HepG2 (cell line): ENCODE results near the gene MAEA. TPM values are rescaled to one million over a fixed set of nuclear protein-coding genes. Genes with fewer than 3 reads are reported as not detected.

Source experiments
- ATRX ChIP-seq: sonication (generic); formaldehyde crosslinking; IDR thresholded peaks from 2 replicates; pipeline ENCODE4 v1.4.0; 2020; ENCODE audit warnings: missing genetic modification reagents, borderline replicate concordance
- BCL3 ChIP-seq: sonication (generic); formaldehyde crosslinking; IDR thresholded peaks from 2 replicates; pipeline ENCODE4 v1.5.1; 2020; ENCODE audit warnings: mild to moderate bottlenecking, missing genetic modification reagents, moderate library complexity
- BHLHE40 ChIP-seq: IDR thresholded peaks from 2 replicates; pipeline ENCODE4 v1.6.1; 2011; ENCODE audit warnings: low read length, improper control_type of control experiment
- CEBPG ChIP-seq: IDR thresholded peaks from 2 replicates; pipeline ENCODE4 v1.6.1; 2016
- ELF4 ChIP-seq: sonication (generic); formaldehyde crosslinking; IDR thresholded peaks from 2 replicates; pipeline ENCODE4 v1.5.0; 2020; ENCODE audit warnings: missing genetic modification reagents, mild to moderate bottlenecking, moderate library complexity, borderline replicate concordance
- FOXK2 ChIP-seq: fragments of 450-650 bp; IDR thresholded peaks from 2 replicates; pipeline ENCODE4 v1.6.1; 2016
- FOXP4 ChIP-seq: sonication (generic); formaldehyde crosslinking; IDR thresholded peaks from 2 replicates; pipeline ENCODE4 v1.4.0; 2020; ENCODE audit warnings: missing genetic modification reagents
- HHEX ChIP-seq: IDR thresholded peaks from 2 replicates; pipeline ENCODE4 v1.6.1; 2016; ENCODE audit warnings: control low read depth
- MNT ChIP-seq: fragments of 450-650 bp; IDR thresholded peaks from 2 replicates; pipeline ENCODE4 v1.6.1; 2016
- MXD3 ChIP-seq: IDR thresholded peaks from 2 replicates; pipeline ENCODE4 v1.6.1; 2016; ENCODE audit warnings: mild to moderate bottlenecking, missing biosample characterization, missing genetic modification reagents
- NFE2L1 ChIP-seq: sonication (generic); formaldehyde crosslinking; IDR thresholded peaks from 2 replicates; pipeline ENCODE4 v1.4.0; 2020; ENCODE audit warnings: missing genetic modification reagents, mild to moderate bottlenecking, borderline replicate concordance
- SETDB1 ChIP-seq: sonication (generic); formaldehyde crosslinking; IDR thresholded peaks from 2 replicates; pipeline ENCODE4 v1.5.1; 2020; ENCODE audit warnings: missing genetic modification reagents, mild to moderate bottlenecking, borderline replicate concordance
- TEAD2 ChIP-seq: sonication (generic); formaldehyde crosslinking; IDR thresholded peaks from 2 replicates; pipeline ENCODE4 v1.9.0; 2021; ENCODE audit warnings: missing genetic modification reagents
- XBP1 ChIP-seq: sonication (generic); formaldehyde crosslinking; IDR thresholded peaks from 2 replicates; pipeline ENCODE4 v1.5.0; 2020; ENCODE audit warnings: missing genetic modification reagents
- ZFP36 ChIP-seq: fragments of 150-350 bp; IDR thresholded peaks from 2 replicates; pipeline ENCODE4 v1.6.1; 2018; ENCODE audit warnings: borderline replicate concordance, low read length, low read depth; ENCODE audit not compliant: partially characterized antibody
- ZNF225 ChIP-seq: sonication (generic); formaldehyde crosslinking; IDR thresholded peaks from 2 replicates; pipeline ENCODE4 v1.4.0; 2020; ENCODE audit warnings: mild to moderate bottlenecking, missing genetic modification reagents
- ZNF672 ChIP-seq: sonication (generic); formaldehyde crosslinking; IDR thresholded peaks from 2 replicates; pipeline ENCODE4 v1.8.1; 2022; ENCODE audit warnings: missing genetic modification reagents
- ZNF749 ChIP-seq: sonication (generic); formaldehyde crosslinking; IDR thresholded peaks from 2 replicates; pipeline ENCODE4 v1.8.0; 2022; ENCODE audit warnings: mild to moderate bottlenecking, missing genetic modification reagents, moderate library complexity, borderline replicate concordance
- ZNF781 ChIP-seq: sonication (generic); formaldehyde crosslinking; IDR thresholded peaks from 2 replicates; pipeline ENCODE4 v1.5.1; 2020; ENCODE audit warnings: borderline replicate concordance, mild to moderate bottlenecking, missing genetic modification reagents; ENCODE audit errors: not compliant biosample characterization
- ZSCAN30 ChIP-seq: sonication (generic); formaldehyde crosslinking; IDR thresholded peaks from 2 replicates; pipeline ENCODE4 v1.5.0; 2020; ENCODE audit warnings: mild to moderate bottlenecking, missing genetic modification reagents
- polyA plus RNA-seq, 8 experiments: library from polyadenylated mRNA; depleted of rRNA in 3 of 8; stranded (reverse) in 7 of 8; unstranded in 1 of 8; fragments of >200 nt; fragmentation: Illumina TruSeq in 4 of 8; extraction: Trizol in 4 of 8; gene quantifications; 2 replicates each; pipeline versions ENCODE4 v1.2.1 to v1.2.3, GENCODE V29; 2011 to 2016; ENCODE audit warnings: low read depth in 4 of 8, missing spikeins in 1 of 8, mixed read lengths in 1 of 8; ENCODE audit not compliant: insufficient read depth in 1 of 8
- total RNA-seq, 5 experiments: library from RNA; depleted of rRNA; stranded (reverse); fragments of >200 nt; fragmentation: Illumina TruSeq; extraction: Trizol; gene quantifications; 2 replicates each; pipeline ENCODE4 v1.2.3, GENCODE V29; 2016; ENCODE audit warnings: low read depth in 1 of 5

Gene MAEA
- total and polyA plus RNA-seq, 2 of the 13 experiments (the other 11 are each of a cell fraction or from before 2014, with no cell fraction given) = 52.0 to 57.1 TPM

- TF ChIP-seq ZNF749 (CRISPR knock-in tag) = peak; percentile 17; the same call in 1 of the 2 replicates
- no peak for TF ChIP-seq MNT
- no peak for TF ChIP-seq BCL3 (CRISPR knock-in tag)
- no peak for TF ChIP-seq HHEX
- no peak for TF ChIP-seq BHLHE40
- no peak for TF ChIP-seq FOXK2
- TF ChIP-seq NFE2L1 = peak; percentile 34; the same call in 1 of the 2 replicates
- no peak for TF ChIP-seq ZNF781
- no peak for TF ChIP-seq TEAD2 (CRISPR knock-in tag)
- TF ChIP-seq ATRX (CRISPR knock-in tag) = no peak
- TF ChIP-seq ELF4 = no peak
- TF ChIP-seq ZFP36 = no peak
- peak; percentile 55; the same call in 1 of the 2 replicates for TF ChIP-seq ZSCAN30 (CRISPR knock-in tag)
- 0 out of 2 replicates have a peak, but pooled peaks have one; percentile 9 for TF ChIP-seq ZNF225
- TF ChIP-seq FOXP4 (CRISPR knock-in tag) = 0 out of 2 replicates have a peak, but pooled peaks have one; percentile 13
- TF ChIP-seq XBP1 = no peak
- no peak for TF ChIP-seq ZNF672 (CRISPR knock-in tag)
- no peak for TF ChIP-seq SETDB1 (CRISPR knock-in tag)
- TF ChIP-seq CEBPG (CRISPR knock-in tag) = peak; percentile 64; the same call in 1 of the 2 replicates
- TF ChIP-seq MXD3 (CRISPR knock-in tag) = no peak; the same call in none of the 2 replicates
Measured at GRCh38 chr4:1249731-1250526, 39.8 kb upstream of the MAEA start (continued).
